ACC112 (cell line): ENCODE results near the gene EZR.

Source experiments
- H2AFZ ChIP-seq: fragments of 200-600 bp; sonication (generic); one replicate; pipeline ENCODE4 v1.6.0; 2017; ENCODE audit warnings: antibody characterized with exemption, low read length; ENCODE audit not compliant: unreplicated experiment
- H3K27ac ChIP-seq: fragments of 200-600 bp; sonication (generic); 2 replicates; pipeline ENCODE4 v1.5.1; 2014; ENCODE audit warnings: low read depth, mild to moderate bottlenecking, antibody characterized with exemption, low read length, moderate library complexity
- H3K27me3 ChIP-seq: fragments of 200-600 bp; sonication (generic); 2 replicates; pipeline ENCODE4 v1.6.1; 2014; ENCODE audit warnings: mild to moderate bottlenecking, antibody characterized with exemption, low read length, moderate library complexity, mixed read lengths; ENCODE audit not compliant: insufficient read depth
- H3K36me3 ChIP-seq: fragments of 200-600 bp; sonication (generic); 2 replicates; pipeline ENCODE4 v1.6.1; 2016; ENCODE audit warnings: mild to moderate bottlenecking, antibody characterized with exemption, low read length, moderate library complexity, mixed read lengths; ENCODE audit not compliant: insufficient read depth
- H3K4me1 ChIP-seq: fragments of 200-600 bp; sonication (generic); one replicate; pipeline ENCODE4 v1.6.1; 2016; ENCODE audit warnings: low read length, mixed read lengths; ENCODE audit not compliant: insufficient read depth, unreplicated experiment, control insufficient read depth
- H3K4me3 ChIP-seq: fragments of 200-600 bp; sonication (generic); 2 replicates; pipeline ENCODE4 v1.5.1; 2014; ENCODE audit warnings: mild to moderate bottlenecking, low read depth, low read length
- H3K79me2 ChIP-seq: fragments of 200-600 bp; sonication (generic); one replicate; pipeline ENCODE4 v1.6.0; 2016; ENCODE audit warnings: low read length; ENCODE audit not compliant: control insufficient read depth, unreplicated experiment, insufficient read depth

EZR gene

DNA sequence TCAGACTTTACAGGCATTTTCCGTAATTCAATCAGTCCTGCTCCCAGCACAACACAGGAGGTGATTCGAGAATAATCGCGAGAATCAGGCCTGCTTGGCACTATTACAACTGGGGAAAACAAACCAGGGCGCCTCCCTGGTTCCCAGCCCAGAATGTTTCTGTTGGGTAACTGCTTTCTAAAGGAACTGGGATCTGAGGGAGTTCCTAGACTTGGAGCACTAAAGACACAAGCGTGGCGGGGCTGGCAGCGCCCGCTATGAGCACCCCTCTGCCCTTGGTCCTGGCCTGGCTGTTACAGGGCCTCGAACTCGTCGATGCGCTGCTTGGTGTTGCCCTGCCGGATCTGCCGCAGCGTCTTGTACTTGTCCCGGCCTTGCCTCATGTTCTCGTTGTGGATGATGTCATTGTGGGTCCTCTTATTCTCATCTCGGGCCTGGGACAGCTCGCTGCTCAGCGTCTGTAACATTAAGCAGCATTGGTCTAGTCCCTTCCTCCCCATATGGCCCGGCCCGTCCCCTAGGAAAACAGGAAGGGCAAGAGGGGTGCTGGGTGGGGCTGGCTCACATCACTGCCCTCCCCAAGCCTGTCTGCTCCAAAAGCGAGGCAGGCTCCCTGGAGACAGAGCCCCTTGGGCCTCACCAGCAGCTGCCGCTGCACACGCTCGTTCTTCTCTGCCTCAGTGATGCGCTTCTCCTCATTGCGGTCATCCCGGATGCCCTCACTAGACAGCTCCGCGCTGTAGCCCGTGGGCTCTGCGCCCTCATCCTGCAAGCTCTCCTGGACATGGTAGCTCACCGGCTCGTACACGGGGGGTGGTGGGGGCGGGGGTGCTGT, 52.3 kb downstream of the EZR start:
- Histone ChIP-seq H3K4me3 (no peak overlapping the region), H3K27ac (no peak overlapping the region), H3K27me3 (no peaks in the 10 kb centered on the region), H2AFZ (no peak overlapping the region), H3K36me3 (0 out of 2 replicates have a peak, but pooled peaks cover 13% of the 10 kb centered on the region), H3K4me1 (no peaks in the 10 kb centered on the region), H3K79me2 (no peaks in the 10 kb centered on the region)

DNA sequence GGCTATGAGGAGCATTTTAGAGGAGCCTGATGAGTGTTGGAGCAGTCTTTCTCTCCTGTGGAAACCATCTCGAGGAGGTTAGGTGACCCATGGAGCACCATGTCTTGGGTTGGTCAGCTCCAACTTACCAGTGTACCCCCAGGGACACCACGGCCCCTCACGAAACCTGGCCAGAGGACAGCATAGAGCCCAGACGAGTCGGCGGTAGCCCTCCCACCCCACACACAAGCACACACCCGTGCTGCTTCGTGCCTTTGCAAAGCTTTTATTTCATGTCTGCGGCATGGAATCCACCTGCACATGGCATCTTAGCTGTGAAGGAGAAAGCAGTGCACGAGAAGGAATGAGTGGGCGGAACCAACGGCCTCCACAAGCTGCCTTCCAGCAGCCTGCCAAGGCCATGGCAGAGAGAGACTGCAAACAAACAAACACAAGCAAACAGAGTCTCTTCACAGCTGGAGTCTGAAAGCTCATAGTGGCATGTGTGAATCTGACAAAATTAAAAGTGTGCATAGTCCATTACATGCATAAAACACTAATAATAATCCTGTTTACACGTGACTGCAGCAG, 53.6 kb downstream of the EZR start:
- Histone ChIP-seq H3K36me3 (0 out of 2 replicates have a peak, but pooled peaks cover 11% of the 10 kb centered on the region), H3K4me3 (no peak overlapping the region), H2AFZ (no peak overlapping the region), H3K27me3 (no peaks in the 10 kb centered on the region), H3K4me1 (no peaks in the 10 kb centered on the region), H3K27ac (no peak overlapping the region), H3K79me2 (no peaks in the 10 kb centered on the region)

DNA sequence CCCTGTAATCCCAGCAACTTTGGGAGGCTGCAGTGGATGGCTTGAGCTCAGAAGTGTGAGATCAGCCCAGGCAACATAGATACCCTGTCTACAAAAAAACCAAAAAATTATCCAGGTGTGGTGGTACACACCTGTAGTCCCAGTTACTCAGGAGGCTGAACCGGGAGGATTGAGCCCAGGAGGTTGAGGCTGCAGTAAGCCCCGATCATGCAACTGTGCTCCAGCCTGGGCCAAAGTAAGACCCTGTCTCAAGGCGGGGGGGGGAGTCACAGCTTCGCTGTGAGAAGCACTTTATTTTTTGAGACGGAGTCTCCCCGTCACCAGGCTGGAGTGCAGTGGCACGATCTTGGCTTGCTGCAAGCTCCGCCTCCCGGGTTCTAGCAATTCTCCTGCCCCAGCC, 54.2 kb downstream of the EZR start:
- Histone ChIP-seq H3K4me1 (no peaks in the 10 kb centered on the region), H3K27ac (no peak overlapping the region), H2AFZ (no peak overlapping the region), H3K27me3 (no peaks in the 10 kb centered on the region), H3K79me2 (no peaks in the 10 kb centered on the region), H3K4me3 (no peak overlapping the region), H3K36me3 (0 out of 2 replicates have a peak, but pooled peaks cover 4% of the 10 kb centered on the region)

GRCh38 chr6:158764183-158764849, 54.9 kb downstream of the EZR start:
- no peak overlapping the region for H2AFZ ChIP-seq

DNA sequence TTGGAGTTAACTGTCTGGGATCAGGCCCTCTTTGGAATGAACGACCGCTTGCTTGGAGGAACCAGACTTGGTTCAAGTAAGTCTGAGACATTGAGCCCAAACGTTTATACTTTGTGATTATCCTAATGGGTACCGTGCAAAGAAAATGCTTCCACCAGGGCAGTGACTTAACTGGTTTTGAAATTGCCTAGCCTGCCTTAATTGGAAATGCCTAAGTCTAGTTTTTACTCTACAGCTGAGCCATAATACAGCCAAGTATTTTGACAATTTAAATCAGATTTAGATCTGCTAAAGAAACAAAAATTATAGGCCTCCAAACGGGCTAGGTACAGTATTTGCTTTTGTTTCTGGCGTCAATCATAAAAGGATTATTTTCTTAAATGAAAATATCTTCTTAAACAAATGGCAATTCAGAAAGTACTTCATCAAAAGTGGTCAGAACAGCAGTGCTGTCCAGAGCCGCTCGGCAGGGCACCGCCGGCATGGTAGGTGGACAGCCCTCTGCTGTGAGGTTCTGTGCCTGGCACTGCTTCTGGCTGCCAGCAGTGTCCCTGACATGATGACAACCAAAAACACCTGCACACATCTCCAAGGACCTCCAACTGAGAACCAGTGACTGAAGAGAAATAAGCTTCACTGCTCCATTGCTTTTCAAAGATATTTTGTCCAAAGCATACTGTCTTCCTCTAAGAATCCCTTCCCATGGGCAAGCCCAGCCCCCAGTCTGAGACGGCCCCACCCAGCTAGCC, 55.6 kb downstream of the EZR start:
- Histone ChIP-seq H3K4me1 (no peaks in the 10 kb centered on the region), H3K36me3 (0 out of 2 replicates have a peak, but pooled peaks cover 4% of the 10 kb centered on the region), H3K79me2 (no peaks in the 10 kb centered on the region), H3K27ac (no peak overlapping the region), H3K4me3 (no peak overlapping the region), H2AFZ (no peak overlapping the region), H3K27me3 (no peaks in the 10 kb centered on the region)

More at GRCh38 chr6:158764183-158764849, 54.9 kb downstream of the EZR start:
- H3K4me3 ChIP-seq, result no peak overlapping the region
- 0 out of 2 replicates have a peak, but pooled peaks cover 4% of the 10 kb centered on the region for H3K36me3 ChIP-seq
- H3K27me3 ChIP-seq, result no peaks in the 10 kb centered on the region
- no peaks in the 10 kb centered on the region for H3K4me1 ChIP-seq
- no peak overlapping the region for H3K27ac ChIP-seq
- H3K79me2 ChIP-seq, result no peaks in the 10 kb centered on the region

GRCh38 chr6:158762787-158763433, 56.3 kb downstream of the EZR start:
- H3K27me3 ChIP-seq, result no peaks in the 10 kb centered on the region
- H3K4me3 ChIP-seq, result no peak overlapping the region
- H3K79me2 ChIP-seq, result no peaks in the 10 kb centered on the region
- H3K27ac ChIP-seq, result no peak overlapping the region
- no peaks in the 10 kb centered on the region for H3K36me3 ChIP-seq
- H2AFZ ChIP-seq, result no peak overlapping the region
- H3K4me1 ChIP-seq, result no peaks in the 10 kb centered on the region

DNA sequence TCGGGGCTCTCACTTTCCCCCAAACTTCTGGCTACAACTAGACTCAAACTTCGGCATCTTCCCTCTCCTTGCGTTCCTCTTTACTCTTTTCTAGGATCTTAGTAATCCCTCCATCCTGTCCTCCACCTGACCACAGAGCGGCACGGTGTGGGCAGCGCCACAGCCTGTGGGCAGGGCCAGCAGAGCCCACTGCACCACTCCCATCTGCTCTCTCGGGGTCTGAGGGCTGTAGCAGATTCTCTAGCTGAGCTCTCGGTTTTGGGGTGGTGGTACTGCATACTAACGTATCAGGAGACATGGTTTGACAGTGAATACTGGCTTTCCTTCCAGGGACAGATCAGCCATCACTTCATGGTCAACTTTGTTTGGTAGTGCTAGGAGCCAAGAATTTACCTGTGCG, 57.4 kb downstream of the EZR start:
- H3K27ac ChIP-seq, result no peak overlapping the region
- no peaks in the 10 kb centered on the region for H3K4me1 ChIP-seq
- H3K79me2 ChIP-seq, result no peaks in the 10 kb centered on the region
- no peak overlapping the region for H3K4me3 ChIP-seq
- no peaks in the 10 kb centered on the region for H3K36me3 ChIP-seq
- no peaks in the 10 kb centered on the region for H3K27me3 ChIP-seq
- no peak overlapping the region for H2AFZ ChIP-seq

GRCh38 chr6:158760618-158761250, 58.4 kb downstream of the EZR start:
- Histone ChIP-seq H3K79me2 (no peaks in the 10 kb centered on the region), H2AFZ (no peak overlapping the region), H3K27ac (no peak overlapping the region), H3K4me1 (no peaks in the 10 kb centered on the region), H3K27me3 (no peaks in the 10 kb centered on the region), H3K4me3 (no peak overlapping the region), H3K36me3 (no peaks in the 10 kb centered on the region)

- H3K27me3 ChIP-seq, result no peaks in the 10 kb centered on the region
These were observed 59.1 kb downstream of the EZR start for GRCh38 chr6:158759966-158760617.

More at GRCh38 chr6:158759966-158760617, 59.1 kb downstream of the EZR start:
- H3K27ac ChIP-seq, result no peak overlapping the region
- H3K4me3 ChIP-seq, result no peak overlapping the region
- no peak overlapping the region for H2AFZ ChIP-seq
- no peaks in the 10 kb centered on the region for H3K36me3 ChIP-seq
- no peaks in the 10 kb centered on the region for H3K4me1 ChIP-seq
- H3K79me2 ChIP-seq, result no peaks in the 10 kb centered on the region
